HG03095 (cell line): ENCODE measurements around the gene LMO7.
A peak's percentile ranks its signal among the peaks of the same experiment; 100 is the strongest.

Experiments used
- ATAC-seq: cut with Tn5 transposase; IDR thresholded peaks from one replicate; pipeline ENCODE4 v1.9.1; 2021; ENCODE audit warnings: moderate library complexity; ENCODE audit not compliant: unreplicated experiment

Gene LMO7

DNA sequence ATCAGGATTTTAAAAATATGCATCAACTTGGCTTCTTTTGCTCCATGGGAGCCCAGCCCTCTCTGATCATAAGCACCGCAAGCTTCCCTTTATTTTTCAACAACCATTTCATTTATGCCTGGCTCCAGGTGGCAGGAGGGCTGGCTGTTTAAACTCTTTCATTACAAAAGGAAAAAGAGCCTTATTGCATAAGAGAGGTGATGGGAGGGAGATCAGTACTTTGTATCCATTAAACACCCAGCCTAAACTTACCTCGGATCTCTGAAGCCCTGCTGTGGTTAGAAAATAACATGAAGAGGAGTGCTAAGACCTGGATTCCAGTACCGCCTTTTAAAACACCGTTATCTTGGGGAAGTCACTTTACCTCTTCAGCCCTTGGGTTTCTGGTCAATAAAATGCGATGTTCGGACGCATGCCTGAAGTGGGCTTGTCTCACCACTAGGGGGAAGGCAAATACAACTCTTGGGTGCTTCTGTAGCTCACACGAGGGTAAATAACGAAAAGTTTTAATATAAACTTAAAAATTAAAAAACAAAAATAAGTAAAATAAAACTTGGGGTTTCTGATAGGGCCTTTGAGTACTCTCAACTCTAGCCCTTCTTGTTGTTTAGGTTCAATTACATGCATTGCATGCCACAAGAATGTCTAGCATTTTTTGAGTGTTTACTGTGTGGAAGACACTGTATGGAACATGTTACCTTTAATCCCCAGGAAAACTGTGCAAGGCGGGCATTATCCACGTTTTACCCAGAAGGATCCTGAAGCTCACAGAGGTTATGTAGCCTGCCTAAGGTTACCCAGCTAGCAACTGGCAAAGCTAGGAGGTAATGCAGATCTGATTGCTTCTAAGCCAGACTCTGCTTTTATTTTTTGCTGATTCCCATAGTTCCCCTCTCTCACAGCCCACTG is 240.3 kb downstream of the LMO7 start:
- peak; percentile 93 for ATAC-seq

DNA sequence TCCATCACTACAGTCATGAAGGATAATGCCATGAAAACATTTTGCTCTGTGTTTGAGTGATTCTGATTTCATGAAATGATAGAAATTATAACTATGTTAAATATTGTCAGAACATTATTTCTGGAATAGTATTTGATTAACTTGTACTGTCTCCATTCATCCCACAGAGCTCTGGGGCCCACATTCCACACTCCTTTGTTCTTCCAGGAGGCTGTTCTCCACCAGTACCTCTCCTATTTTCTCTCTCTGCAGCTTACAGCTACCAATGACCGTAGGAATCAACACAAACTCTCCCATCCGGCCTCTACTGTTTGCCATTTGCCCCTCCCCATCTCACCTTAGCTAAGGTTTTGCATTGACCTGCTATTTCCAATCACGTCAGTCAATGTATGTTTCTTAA is 240.9 kb downstream of the LMO7 start:
- no peak for ATAC-seq

DNA sequence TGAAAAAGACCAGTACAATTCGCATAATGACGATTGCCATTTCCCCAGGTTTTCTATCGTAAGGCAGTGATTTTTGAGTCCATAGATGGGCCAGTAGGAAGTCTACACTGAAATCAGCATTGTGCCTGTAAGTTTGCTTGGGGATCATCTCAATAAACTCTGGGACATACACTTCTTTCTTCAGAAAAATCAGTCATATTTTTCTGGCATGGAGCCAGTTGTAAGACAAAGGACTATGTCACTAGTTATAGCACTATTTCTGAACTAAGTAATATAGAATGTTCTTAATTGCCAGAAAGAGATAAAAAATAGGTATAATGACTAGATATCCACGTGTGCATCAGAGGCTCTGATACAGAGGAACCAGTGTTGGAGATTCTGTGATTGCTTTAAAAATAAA is 243.5 kb downstream of the LMO7 start:
- ATAC-seq: no peak

DNA sequence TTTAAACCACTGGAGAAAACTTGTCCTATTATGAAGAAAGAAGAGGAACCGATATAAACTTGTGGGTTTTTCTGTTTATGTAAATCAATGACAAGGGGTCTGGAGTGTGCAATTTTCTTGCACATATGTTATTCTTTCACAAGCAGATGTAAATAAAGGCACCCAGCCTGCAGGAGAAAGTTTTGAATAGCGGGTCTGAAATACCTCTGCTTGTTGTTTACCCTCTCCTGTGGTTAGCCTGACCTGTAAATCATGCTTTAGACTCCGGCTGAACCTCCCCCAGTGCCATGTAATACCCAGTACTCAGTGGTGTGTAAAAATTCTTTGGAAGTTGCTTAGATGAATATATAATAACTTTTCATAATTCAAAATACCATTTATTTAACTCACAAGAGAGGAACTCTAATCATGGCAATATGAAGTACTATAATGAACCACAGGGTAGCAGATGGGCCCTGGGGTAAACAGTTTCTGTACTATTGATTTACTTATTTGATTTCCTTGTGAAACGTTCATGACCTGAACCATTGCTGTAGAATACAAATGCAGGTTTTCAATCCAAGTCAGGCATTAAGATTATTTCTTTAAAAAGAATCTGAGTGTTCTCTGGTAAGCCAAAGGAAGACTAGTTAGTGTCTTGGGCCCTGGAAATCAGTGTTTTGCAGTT is 245.1 kb downstream of the LMO7 start:
- ATAC-seq: no peak

DNA sequence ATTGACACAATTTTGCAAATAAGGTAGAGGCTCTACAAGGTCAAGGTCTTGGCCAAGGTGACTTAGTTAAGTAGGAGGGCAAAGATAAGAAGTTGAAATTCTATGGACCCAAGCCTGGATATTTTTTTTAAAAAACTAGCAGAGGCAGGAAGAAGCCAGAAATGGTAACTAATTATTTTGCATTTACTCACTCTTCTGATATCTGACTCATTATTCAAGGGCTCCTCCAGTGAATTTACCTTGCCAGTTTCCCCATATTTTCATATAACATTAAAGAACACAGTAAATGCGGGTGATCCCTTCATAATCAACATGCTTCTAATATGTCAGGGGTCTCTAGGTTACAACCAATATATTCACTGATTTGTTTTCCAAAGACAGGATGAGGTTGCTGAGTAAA is 246.1 kb downstream of the LMO7 start:
- no peak for ATAC-seq

DNA sequence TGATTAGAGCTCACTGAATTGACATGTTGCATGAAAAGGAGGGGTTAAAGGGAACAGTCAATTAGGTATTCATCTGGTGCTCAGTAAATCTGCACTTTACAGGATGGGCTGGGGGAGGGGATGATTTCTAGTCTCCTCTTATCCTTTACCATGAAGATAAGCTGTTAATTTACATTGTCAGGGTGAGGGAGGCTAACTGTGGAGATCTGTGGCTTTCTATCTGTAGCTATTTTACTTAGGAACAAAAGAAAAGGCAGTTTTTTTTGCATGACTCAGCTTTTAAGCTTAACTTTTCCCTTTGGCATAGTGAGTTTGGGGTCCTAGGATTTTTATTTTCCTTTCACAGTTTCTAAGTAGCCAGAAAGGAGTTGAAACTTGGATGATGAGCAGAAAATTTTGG is 253.3 kb downstream of the LMO7 start:
- no peak for ATAC-seq

DNA sequence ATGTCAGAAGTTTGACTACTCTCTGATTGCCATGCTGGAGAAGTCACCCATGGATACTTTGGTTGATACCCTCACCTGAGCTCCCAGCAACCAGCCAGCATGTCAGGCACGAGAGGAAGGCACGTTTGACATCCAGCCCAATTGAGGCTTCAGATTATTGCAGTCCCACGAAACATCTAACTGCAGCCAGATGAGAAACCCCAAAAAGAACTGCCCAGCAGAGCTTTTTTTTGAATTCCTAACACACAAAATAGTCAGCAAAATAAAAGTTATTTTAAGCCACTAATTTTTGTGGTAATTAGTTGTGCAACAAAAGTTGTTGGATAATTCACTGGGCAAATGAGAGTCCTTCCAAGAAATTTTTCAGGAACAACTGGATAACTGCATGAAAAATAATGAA is 259.0 kb downstream of the LMO7 start:
- no peak for ATAC-seq

DNA sequence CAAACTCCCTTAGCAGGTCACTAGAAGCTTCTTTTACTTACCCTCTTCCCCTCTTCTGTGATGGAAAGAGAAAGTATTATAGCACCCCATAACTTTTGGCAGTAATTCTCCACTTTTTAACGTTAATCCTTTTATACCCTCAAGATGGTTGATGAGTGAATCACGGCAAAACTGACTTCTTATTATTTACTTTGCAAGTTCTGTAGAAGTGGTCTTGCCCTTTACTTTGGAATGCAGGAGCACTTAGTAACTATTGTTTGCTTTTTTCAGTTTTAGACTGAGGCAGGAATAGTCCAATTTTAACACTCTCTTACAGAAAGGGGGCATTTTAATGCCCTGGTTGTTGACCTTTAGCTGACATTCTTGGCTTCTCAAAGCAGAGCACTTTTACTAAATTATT is 260.1 kb downstream of the LMO7 start:
- no peak for ATAC-seq

DNA sequence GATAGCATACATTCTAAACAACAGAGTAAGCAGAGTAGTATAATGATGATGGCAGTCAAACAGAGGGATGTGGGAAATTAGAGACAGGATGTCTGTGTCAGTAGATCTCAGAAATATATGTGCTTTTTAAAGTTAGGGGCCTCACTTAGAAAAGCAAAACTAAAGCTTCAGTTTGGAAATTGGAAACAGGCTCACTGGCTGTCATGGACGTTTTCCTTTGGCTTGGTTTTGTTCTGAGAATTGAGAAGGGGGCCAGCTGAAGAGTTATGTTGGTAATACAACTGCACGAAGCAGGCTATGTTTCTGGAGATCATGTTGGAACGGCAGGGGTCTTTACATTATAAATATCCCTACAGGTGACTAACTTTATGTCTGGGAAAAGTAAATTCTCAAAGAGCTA is 261.3 kb downstream of the LMO7 start:
- ATAC-seq: no peak

DNA sequence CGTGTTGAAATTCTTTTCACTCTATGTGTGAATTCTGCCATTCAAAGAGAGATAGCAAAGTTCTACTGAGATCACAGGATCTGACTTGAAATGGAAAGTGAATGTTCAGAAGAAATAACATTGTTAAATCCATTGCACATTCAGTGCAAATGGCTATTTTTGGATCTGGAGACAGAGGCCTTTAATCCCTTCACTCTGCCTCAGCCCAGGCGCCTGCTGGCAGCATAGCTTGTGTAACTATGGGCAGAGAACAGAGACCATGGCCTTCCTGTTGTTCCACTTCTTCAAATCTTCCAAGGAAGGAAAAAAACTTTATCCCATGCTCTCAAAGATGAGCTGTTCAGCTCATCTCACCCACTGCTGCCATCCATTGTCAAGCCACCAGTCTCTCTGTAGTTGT is 265.4 kb downstream of the LMO7 start:
- no peak for ATAC-seq

DNA sequence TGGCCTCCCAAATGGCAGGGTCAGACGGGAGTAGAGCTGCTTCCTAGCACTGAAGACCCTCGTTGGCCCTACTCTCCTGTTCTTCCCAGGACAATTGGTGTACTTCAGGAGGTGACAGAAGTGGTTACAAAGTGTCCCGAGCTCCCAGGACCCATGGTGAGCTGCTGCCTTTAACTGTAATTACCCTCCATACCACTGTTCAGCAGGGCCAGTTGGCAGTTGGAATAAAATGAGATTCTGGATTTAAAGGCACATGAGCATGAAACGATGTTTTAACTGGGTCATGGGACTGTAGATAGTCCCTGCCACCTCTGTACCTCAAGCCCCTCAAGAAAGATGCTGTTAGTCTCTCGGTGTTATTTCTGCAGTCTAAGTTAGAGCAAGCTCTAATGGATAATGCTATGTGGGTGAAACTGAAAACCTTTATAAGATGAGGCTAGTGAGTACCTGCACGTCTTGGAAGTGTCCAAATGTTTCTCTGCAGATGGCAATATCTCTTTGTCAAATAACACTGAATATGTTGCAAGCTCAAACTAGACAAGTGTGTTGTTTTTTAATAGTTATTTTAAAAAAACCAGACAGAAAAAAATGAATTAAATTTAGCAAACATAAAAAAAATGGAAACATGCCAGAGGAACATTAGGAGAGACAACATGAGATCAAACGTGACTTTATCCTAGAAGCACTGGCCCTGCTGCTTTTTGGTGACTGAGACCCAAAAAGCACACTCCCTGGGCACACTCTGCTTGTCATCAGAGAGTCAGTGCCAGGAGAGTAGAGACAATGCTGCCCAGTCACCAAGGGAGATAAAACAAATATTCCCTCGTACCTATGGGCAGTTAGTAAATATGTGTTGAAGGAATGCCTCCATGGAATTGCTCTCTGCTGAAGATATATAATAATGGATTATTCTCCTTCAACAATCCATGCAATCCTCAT is 266.3 kb downstream of the LMO7 start:
- no peak for ATAC-seq

DNA sequence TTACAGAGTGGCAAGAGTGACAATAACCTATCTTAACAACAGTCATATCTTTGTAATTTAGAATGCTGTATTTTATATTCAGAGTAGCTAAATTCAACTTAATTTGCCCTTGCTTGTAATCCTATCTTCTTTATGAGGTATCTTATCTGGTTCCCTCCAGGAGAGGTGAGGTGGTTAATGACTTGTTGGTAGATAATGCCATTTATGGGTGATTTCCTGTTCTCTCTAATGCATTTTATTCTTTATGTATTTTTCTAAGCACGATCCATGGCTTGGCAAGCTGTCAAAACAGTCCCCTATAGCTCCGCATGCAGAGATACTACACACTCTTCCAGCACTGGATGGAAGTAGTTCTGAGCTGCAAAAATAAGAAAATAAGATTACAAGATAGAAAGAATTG is 267.9 kb downstream of the LMO7 start:
- no peak for ATAC-seq

DNA sequence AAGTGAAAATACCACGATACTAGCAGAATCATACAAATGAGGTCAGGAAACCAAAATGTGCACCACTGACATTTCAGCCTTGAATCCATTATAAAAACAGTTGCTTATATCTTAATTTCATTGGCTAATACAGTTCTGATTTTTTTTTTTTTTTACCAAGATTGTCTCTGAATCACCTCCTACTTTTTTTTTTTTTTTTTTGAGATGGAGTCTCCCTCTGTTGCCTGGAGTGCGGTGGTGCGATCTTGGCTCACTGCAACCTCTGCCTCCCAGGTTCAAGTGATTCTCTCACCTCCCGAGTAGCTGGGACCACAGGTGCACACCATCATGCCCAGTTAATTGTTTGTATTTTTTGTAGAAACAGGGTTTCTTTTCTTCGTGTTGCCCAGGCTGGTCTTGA is 270.2 kb downstream of the LMO7 start:
- ATAC-seq: no peak

DNA sequence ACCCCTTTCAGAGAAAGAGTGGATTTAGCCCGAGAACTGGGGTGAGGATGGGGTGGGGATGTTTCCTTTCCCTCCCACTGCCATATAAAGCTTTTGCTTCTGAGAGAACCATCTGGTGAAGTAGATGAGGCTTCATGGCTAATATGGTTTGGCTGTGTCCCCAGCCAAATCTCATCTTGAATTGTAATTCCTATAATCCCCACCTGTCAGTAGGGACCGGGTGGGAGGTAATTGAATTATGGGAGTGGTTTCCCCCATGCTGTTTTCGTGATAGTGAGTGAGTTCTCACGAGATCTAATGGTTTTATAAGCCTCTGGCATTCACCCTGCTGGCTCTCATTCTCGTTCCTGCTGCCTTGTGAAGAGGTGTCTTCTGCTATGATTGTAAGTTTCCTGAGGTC is 270.9 kb downstream of the LMO7 start:
- ATAC-seq: no peak

DNA sequence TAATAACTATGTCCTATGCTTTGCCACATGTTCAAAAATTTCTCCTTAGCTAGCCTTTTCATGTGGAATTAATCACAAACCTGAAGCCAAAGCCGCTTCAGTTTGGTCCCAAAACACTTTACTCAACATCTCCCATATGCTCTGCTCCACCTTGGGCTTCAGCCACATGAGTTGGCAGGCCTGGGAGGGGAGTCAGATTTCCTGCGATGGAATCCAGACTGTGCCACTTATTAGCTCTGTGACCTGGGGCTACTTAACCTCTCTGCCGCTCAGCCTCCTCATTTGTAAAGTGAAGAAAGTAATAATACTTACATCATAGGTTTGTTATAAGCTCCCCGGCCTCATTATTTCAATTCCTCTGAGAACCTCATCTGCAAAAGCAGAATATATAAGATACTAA is 272.0 kb downstream of the LMO7 start:
- no peak for ATAC-seq
